IPS-15b (cell line): ENCODE data around the gene OR52H1.

Source experiments
- H3K27me3 ChIP-seq: one replicate; pipeline ENCODE4 v1.6.1; 2013; ENCODE audit warnings: low read length; ENCODE audit not compliant: control insufficient read depth, insufficient read depth
- H3K36me3 ChIP-seq: one replicate; pipeline ENCODE4 v1.6.1; 2013; ENCODE audit warnings: low read length; ENCODE audit not compliant: control insufficient read depth, insufficient read depth
- H3K4me1 ChIP-seq: one replicate; pipeline ENCODE4 v1.6.1; 2013; ENCODE audit warnings: mild to moderate bottlenecking, low read length; ENCODE audit not compliant: control insufficient read depth, insufficient read depth
- H3K4me3 ChIP-seq: one replicate; pipeline ENCODE4 v1.5.1; 2013; ENCODE audit warnings: low read depth, low read length
- H3K9ac ChIP-seq: one replicate; pipeline ENCODE4 v1.6.1; 2013; ENCODE audit warnings: low read depth, mild to moderate bottlenecking, low read length
- H3K9me3 ChIP-seq: one replicate; pipeline ENCODE4 v1.6.1; 2013; ENCODE audit warnings: mild to moderate bottlenecking, low read length; ENCODE audit not compliant: control insufficient read depth, insufficient read depth

Gene OR52H1

GRCh38 chr11:5531053-5531831 lies 17.1 kb downstream of the OR52H1 start:
- peaks cover 3% of the 10 kb centered on the region for H3K27me3 ChIP-seq
- no peak overlapping the region for H3K9ac ChIP-seq
- no peaks in the 10 kb centered on the region for H3K9me3 ChIP-seq
- no peaks in the 10 kb centered on the region for H3K4me1 ChIP-seq
- H3K36me3 ChIP-seq = no peaks in the 10 kb centered on the region
- no peak overlapping the region for H3K4me3 ChIP-seq

GRCh38 chr11:5528495-5528894 lies 19.8 kb downstream of the OR52H1 start:
- H3K9me3 ChIP-seq = no peaks in the 10 kb centered on the region
- H3K27me3 ChIP-seq = peaks cover 19% of the 10 kb centered on the region
- H3K9ac ChIP-seq = no peak overlapping the region
- no peak overlapping the region for H3K4me3 ChIP-seq
- H3K36me3 ChIP-seq = no peaks in the 10 kb centered on the region
- no peaks in the 10 kb centered on the region for H3K4me1 ChIP-seq

GRCh38 chr11:5527716-5528115 lies 20.6 kb downstream of the OR52H1 start:
- Histone ChIP-seq H3K27me3 (peaks cover 24% of the 10 kb centered on the region), H3K9ac (no peak overlapping the region), H3K36me3 (no peaks in the 10 kb centered on the region), H3K4me3 (no peak overlapping the region), H3K9me3 (no peaks in the 10 kb centered on the region), H3K4me1 (no peaks in the 10 kb centered on the region)

- H3K27me3 ChIP-seq = peaks cover 24% of the 10 kb centered on the region
- H3K9me3 ChIP-seq = no peaks in the 10 kb centered on the region
- H3K4me1 ChIP-seq = no peaks in the 10 kb centered on the region
- no peaks in the 10 kb centered on the region for H3K36me3 ChIP-seq
- H3K9ac ChIP-seq = no peak overlapping the region
- H3K4me3 ChIP-seq = no peak overlapping the region
Measured at GRCh38 chr11:5524756-5525155, 23.6 kb downstream of the OR52H1 start.

GRCh38 chr11:5522308-5522707 lies 26.0 kb downstream of the OR52H1 start:
- H3K9ac ChIP-seq = no peak overlapping the region
- H3K4me3 ChIP-seq = no peak overlapping the region
- no peaks in the 10 kb centered on the region for H3K36me3 ChIP-seq
- H3K27me3 ChIP-seq = peaks cover 24% of the 10 kb centered on the region
- no peaks in the 10 kb centered on the region for H3K9me3 ChIP-seq
- H3K4me1 ChIP-seq = no peaks in the 10 kb centered on the region

GRCh38 chr11:5521540-5521939 lies 26.8 kb downstream of the OR52H1 start:
- H3K9me3 ChIP-seq = no peaks in the 10 kb centered on the region
- no peak overlapping the region for H3K9ac ChIP-seq
- peaks cover 21% of the 10 kb centered on the region for H3K27me3 ChIP-seq
- no peak overlapping the region for H3K4me3 ChIP-seq
- no peaks in the 10 kb centered on the region for H3K4me1 ChIP-seq
- no peaks in the 10 kb centered on the region for H3K36me3 ChIP-seq

- Histone ChIP-seq H3K4me1 (no peaks in the 10 kb centered on the region), H3K36me3 (no peaks in the 10 kb centered on the region), H3K9me3 (no peaks in the 10 kb centered on the region), H3K27me3 (no peaks in the 10 kb centered on the region), H3K9ac (no peak within 1 kb of the TSS), H3K4me3 (no peak within 1 kb of the TSS)
Measured at GRCh38 chr11:5516599-5516998, 31.7 kb downstream of the OR52H1 start, which contains the start of gene UBQLNL. Gene UBQLNL, minus strand, starts transcription at chr11:5516699. Its CDS starts 258 bp downstream, at chr11:5516441.

GRCh38 chr11:5514841-5515240 lies 33.5 kb downstream of the OR52H1 start:
- H3K27me3 ChIP-seq = no peaks in the 10 kb centered on the region

GRCh38 chr11:5509803-5510202 lies 38.5 kb downstream of the OR52H1 start, which contains the start of gene UBQLN3:
Gene UBQLN3, minus strand, starts transcription at chr11:5509957. Its CDS starts 399 bp downstream, at chr11:5509558.
- H3K9ac ChIP-seq = no peak within 1 kb of the TSS

More at GRCh38 chr11:5514841-5515240, 33.5 kb downstream of the OR52H1 start:
- Histone ChIP-seq H3K9ac (no peak overlapping the region), H3K9me3 (no peaks in the 10 kb centered on the region), H3K36me3 (no peaks in the 10 kb centered on the region), H3K4me1 (no peaks in the 10 kb centered on the region), H3K4me3 (no peak overlapping the region)

GRCh38 chr11:5508605-5509004 lies 39.7 kb downstream of the OR52H1 start:
- Histone ChIP-seq H3K36me3 (no peaks in the 10 kb centered on the region), H3K9ac (no peak overlapping the region), H3K9me3 (no peaks in the 10 kb centered on the region), H3K27me3 (no peaks in the 10 kb centered on the region), H3K4me1 (no peaks in the 10 kb centered on the region), H3K4me3 (no peak overlapping the region)

More at GRCh38 chr11:5509803-5510202, 38.5 kb downstream of the OR52H1 start, which contains the start of gene UBQLN3:
- Histone ChIP-seq H3K9me3 (no peaks in the 10 kb centered on the region), H3K4me3 (no peak within 1 kb of the TSS), H3K4me1 (no peaks in the 10 kb centered on the region), H3K36me3 (no peaks in the 10 kb centered on the region), H3K27me3 (no peaks in the 10 kb centered on the region)

- H3K4me3 ChIP-seq = no peak overlapping the region
- H3K27me3 ChIP-seq = no peaks in the 10 kb centered on the region
- H3K9ac ChIP-seq = no peak overlapping the region
- no peaks in the 10 kb centered on the region for H3K4me1 ChIP-seq
- H3K9me3 ChIP-seq = no peaks in the 10 kb centered on the region
- H3K36me3 ChIP-seq = no peaks in the 10 kb centered on the region
Measured at GRCh38 chr11:5507933-5508305, 40.4 kb downstream of the OR52H1 start.

- Histone ChIP-seq H3K27me3 (no peaks in the 10 kb centered on the region), H3K4me1 (no peaks in the 10 kb centered on the region), H3K4me3 (no peak overlapping the region), H3K36me3 (no peaks in the 10 kb centered on the region), H3K9ac (no peak overlapping the region), H3K9me3 (no peaks in the 10 kb centered on the region)
Measured at GRCh38 chr11:5507177-5507932, 41.0 kb downstream of the OR52H1 start.
